Hippocampal formation (tissue), 2 donors: Measurements from ENCODE around the gene HNF1A.
A peak's percentile ranks its signal among the peaks of the same experiment; 100 is the strongest.

Source experiments
- DNase-seq, 2 donors: peaks; one replicate each; lab custom pipeline; 2025; lab: John Stamatoyannopoulos, UW

HNF1A gene

DNA sequence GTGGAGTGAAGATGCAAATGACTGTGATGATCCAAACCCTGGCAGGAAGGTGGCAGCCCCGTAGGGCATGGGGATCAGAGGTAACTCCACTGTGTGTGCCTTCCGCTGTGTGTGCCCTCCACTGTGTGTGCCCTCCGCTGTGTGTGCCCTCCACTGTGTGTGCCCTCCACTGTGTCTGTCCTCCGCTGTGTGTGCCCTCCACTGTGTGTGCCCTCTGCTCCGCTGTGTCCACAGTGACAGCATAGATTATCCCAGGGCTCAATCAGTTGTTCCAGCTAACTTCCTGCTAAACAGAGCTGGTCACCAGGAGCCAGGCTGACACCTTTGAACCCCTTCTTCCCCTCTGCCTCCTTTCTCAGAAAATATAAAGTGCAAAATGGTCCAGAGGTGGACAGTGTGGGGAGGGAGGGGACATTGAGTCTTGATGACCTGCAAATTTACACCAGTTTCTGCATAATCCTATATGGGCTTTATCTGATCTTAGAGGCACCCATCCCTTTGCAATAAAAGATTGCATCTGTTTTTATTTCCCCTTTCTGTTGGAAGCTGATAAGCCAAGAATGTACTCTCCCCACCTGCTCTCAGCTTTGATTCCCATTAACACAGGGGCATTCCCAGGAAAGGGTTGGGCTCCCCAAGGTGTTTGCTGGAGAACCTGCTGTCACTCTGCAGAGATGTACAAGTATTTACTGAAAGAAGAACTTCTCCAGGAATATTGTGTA, 21.6 kb upstream of the HNF1A start:
- no peak for DNase-seq

DNA sequence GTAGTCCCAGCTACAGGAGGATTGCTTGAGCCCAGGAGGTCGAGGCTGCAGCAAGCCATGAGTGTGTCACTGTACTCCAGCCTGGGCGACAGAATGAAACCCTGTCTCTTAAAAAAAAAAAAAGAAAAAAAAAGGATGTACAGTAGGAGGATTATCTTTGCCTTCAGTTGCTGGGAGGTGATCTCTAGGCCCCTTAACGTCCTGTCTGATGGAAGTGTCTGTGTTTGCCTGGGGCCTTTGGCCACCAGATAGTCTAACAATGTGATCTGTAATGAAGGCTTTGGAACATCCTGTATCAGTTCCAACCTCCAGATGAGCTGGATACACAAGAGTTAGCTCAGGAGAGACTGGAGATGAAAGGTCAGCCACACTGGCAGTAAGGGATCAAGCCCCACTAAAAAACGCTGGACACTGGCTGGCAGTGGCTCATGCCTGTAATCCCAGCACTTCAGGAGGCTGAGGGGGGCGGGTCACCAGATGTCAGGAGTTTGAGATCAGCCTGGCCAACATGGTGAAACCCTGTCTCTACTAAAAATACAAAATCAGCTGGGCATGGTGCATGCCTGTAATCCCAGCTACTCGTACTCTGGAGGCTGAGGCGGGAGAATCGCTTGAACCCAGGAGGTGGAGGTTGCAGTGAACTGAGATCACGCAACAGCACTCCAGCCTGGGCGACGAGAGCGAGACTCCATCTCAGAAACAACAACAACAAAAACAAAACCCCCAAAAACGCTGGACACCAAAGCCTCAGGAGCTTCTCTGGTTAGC, 19.0 kb upstream of the HNF1A start:
- no peak for DNase-seq

DNA sequence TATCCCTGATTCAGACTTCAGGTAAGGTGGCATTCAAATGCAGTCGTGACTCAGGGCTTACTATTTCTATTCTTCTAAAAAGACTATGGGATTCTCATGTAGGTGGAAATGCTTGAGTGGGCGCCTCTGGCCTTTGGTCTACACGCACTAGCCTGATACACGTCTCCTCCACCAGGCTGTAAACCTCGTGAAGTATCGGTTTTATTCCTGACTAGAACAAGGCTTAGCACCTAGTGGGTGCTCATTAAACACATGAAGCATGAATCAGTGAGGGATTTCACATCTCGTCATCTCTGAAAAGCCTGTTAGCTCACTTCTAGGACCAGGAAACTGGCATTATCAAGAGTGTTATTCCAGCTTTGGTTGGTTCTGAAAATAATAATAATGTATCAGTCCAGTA, 17.7 kb upstream of the HNF1A start:
- DNase-seq = no peak

DNA sequence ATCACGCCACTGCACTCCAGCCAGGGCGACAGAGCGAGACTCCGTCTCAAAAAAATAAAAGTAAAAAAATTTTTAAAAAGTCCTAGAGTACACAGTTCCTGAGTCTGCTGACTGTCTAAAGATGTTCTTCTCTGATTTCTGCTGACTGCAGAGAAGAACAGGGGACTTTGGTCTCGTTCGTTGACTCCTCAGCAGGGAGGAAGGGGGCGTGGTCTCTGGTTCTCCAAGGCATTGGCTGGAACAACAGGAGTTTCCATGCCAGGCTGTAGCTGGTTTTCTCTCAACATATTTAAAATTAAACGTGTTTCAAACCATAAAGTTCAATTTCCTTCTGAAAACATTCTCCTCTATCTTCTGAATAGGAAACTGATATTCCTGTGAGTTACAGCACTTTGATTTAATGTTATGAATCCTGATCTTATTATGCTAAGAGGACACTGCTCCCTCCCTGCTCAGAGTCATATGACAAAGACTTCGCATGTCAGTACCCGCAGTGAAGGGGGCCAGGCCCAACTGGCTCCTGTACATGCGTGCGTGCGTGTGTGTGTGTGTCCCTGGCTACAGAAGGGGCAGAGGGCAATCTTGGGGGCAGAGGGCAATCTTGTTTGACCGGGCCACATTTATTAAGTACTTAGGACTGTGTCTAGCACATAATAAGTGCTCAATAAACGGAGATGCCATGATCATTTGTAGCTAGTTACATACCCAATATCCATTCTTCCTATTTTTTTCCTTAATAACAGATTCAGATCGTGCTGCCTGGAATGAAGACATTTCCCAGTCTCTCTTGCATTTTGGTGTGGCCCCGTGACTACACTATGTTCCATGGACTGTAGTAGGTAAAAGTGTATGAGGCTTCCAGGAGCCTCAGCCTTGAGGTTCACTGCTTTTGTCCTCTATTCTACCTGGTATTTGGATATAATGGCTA, 16.5 kb upstream of the HNF1A start:
- no peak for DNase-seq

DNA sequence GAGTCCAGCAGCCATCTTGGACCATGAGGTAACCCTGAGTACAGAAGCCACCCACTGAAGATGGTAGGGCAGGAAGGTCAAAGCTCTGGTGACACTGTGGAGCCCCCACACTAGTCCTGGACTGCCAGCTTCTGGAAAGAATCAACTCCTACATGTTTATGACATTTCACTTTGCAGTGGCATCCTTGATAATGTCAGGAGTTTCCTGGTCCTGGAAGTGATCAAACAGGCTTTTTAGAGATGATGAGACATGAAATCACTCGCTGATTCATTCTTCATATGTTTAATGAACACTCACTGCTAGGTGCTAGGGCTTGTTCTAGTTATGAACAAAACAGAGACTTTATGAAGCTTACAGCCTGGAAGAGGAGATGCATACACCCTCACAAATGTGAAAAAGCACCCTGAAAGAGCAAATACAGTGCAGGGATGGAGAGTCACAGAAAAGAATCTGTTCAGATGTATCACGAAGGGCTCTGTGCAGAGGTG, 15.8 kb upstream of the HNF1A start:
- no peak for DNase-seq

DNA sequence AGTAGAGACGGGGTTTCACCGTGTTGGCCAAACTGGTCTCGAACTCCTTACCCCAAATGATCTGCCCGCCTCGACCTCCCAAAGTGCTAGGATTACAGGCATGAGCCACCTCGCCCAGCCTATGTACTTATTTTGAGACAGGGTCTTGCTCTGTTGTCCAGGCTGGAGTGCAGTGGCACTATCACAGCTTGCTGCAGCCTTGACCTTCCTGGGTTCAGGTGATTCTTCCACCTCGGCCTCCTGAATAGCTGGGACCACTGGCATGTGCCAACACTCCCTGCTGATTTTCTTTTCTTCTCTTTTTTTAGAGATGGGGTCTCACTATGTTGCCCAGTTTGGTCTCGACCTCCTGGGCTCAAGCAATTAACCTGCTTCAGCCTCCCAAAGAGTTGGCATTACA, 14.0 kb upstream of the HNF1A start:
- DNase-seq = no peak

DNA sequence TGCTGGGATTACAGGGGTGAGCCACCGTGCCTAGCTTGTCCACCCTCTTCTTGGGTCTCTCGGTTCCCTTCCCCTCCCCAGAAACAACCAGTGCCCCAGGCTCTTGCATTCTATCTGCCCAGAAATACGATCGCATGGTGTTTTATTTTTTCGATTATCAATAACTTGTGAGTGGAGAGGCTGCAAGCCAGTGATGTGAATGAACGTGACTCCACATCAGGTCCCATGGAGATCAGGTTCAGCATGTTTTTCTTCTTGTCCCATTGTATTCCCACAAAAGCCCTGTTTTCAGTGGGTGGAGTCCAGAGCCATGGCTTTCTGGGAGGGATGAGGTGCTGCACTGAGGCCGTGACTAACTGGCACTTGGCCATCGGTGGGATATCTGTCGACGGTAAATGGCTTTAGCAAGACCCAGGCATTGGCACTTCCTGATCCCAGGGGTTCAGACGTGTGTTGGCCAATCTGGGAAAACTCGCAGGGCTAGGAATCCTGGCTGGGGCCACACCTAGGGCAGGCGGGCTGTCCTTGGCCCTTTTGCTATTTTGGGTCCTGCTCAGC, 12.7 kb upstream of the HNF1A start:
- DNase-seq = no peak

DNA sequence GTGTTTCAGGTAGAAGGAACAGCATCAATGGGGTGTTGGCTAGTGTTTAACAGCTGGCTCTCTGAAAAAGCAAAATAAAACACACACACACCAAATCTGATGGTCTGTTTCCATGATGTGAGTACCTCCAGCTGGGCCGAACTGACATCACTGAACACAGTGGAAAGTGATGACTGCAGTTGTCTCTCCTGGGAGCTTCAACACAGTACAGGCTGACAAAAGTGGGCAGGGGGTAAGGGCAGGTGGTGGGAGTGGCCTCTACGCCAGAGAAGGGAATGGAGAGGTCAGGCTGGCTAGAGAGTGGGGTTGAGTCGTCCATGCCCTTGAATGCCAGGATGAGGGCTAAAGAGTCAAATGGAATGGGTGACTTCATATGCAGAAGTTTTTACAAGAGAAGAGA, 8.0 kb upstream of the HNF1A start:
- DNase-seq = no peak

DNA sequence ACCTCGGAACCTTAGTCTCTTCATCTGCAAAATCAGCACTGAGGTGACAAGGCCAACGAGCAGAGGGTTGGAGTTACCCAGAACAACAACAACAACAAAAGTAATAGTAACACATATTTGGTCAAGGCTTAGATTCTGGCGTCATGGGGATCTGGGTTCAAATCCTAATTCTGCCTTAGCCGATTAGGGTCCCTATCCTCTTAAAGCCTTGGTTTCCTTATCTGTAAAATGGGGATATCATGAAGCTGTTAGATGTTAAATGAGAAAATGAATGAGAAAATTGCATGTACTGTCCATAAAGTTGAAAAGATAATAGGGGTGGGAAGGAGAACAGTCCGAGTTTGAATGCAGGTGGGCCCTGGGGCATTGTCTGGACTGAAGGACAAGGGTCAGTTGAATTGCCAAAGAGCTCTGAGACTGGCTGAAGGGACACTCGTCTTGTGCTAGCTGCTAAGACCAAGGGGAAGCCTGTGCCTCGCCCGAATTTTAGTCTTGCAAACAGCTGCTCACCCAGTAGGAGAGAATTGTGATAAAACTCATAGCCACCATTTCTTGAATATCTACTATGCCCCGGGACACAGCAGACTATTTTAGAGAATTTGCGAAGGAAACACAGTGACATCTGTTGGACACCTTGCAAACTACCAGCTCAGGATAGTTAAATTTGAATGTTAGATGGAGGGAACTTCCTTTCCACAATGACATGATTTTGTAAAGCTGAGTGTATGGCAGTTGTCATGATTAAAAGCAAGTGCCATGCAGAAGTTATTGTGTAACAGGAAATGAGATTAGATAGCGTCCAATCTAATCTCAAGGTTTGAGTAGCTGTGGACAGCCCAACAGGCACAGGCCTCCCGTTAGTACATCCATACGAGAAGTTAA, 6.8 kb upstream of the HNF1A start:
- DNase-seq = peak in 1 of 2 donors; percentile 67

DNA sequence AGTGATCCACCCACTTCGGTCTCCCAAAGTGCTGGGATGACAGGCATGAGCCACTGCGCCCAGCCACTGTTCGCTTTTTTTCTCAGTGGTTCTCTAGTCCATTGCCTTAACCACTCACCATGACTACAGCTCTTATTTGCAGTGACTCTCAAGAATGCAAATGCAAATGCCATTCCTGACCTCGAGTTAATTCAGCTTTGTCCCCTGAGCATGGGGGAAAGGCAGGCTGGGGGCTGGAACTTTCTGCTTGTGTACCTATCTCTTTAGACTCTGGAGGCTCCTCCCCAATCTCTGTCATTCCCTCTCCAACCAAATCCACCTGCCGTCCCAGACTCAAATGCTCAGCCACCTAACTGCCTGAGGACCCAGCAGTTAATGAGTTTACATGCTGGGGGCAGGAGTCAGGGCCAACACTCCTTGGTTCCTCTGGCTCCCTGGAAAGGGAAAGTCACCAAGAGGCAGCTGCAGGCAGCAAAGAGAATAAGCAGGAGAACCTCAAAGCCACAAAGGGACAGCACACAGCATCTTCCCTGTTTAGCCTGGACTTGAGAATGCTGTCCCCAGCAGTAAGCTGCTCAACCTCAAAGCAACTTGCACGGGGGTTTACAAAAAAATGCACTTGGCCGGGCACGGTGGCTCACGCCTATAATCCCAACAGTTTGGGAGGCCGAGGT, 5.3 kb upstream of the HNF1A start:
- DNase-seq = no peak

DNA sequence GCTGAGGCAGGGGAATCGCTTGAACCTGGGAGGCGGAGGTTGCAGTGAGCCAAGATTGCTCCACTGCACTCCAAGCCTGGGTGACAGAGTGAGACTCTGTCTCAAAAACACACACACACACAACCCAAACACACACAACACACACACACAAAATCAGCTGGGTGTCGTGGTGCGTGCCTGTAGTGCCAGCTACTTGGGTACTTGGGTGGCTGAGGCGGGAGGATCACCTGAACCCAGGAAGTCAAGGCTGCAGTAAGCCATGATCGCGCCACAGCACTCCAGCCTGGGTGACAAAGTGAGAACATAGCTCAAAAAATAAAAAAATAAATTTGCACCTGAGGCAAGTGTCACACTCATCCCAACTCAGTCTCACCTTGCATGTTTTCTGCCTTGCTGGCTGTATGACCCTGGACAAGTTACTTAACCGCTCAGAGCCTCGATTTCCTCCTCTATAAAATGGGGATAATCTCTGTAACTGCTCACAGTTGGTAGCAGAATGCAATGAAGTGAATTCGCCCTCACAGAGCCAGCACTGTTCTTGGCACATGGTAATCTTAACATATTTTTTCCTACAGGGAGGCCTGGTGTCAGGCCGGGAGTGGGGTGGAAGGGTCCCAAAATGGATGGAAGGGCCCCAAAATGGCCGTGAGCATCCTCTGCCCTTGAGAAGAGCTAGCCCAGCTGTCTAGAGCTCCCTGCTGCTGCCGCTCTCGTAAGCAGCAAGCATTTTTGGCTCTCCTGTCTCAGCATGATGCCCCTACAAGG, 630 bp upstream of the HNF1A start:
- DNase-seq = no peak

DNA sequence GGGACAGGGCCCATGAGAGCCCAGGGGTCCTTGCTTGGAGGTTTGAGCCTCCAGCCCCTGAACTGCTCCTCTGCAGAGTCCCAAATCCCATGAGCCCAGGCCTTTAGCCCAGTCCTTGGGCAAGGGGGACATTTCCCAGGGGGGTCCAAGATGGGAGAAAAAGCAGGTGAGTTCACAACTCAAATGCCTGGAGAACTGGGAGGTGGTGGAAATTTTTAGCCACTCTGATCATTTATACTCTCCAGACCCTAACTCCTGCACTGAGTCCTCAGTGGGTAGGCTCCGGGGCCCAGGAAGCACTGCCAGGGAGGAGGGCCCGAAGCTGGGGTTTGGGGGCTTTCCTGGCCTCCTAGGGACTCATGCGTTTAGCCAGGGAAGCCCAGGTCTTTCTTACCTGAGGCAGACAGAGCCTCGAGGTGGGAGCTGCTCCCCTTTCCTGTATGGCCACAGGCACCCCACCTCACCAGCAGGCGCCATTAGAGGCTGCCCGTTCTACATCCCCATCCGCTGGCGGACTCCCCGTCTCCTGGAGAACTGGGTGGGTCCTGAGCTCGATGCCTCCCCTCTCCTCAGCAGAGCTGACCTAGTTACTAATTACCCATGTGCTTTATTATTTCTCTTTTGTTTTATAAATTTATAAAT, 998 bp downstream of the HNF1A start:
- no peak for DNase-seq

DNA sequence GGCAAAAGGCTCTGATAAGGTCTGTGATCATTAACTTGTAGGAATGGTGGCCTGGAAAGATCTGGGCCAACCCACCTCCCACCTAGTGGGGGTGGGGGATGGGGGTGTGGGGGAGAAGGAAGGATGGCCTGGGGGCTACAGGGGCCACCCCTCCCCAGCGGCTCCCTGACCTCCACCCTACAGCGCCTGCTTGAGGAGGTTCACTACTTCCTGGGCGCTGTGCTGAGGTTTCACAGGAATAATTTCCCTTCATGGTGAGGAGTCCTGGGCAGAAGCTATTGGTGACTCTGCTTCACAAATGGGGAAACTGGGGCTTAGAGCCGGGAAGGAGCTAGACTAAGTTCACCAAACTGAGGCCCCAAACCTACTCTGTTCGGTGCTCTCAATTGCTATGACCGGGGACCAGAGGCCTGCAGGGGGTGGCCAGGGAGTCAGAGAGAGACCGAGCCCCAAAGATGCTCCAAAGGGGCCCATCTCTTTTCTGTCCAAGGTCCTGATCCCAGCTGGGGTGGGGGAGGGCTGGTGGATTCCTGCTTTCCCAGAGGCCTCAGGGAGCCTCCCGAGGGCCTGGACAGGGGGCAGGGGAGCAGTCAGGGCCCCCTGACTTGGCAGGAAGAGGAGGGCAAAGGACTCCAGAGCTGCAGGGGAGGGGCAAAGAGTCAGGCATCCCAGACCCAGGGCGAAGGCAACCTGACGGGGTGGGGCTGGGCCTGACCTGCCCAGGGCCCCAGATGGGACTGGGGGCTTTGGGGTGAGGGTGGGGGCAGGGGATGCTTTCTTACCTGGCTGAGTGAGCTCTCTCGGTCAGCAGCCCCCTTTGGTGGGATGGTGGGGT, 1.7 kb downstream of the HNF1A start:
- DNase-seq = no peak

DNA sequence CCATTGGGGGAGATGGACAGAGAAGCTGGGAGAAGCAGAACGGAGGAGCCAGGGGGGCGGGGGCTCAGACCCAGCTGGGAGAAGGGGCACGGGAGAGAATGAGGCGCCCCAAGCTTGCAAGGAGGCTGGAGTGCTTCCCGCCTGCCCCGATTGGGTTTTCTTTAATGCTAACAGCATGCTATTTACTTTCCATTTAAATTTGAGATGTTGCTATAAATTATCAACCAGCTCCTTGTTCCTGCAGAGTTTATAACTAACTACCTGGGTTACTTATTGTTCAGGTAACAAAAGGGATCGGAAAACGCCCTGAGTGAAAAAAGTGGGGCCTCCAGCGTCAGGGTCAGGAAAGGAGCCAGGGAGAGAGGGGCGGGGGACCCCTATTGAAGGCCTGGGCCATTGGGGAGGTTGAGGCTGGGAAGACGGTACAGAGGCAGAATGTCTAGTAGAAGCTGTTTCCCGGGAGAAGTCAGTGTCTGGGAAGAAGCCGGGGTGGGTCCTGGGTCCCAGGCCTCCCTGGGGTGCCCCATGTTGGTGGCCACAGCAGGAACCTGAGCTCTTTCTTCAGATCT, 2.5 kb downstream of the HNF1A start:
- no peak for DNase-seq

DNA sequence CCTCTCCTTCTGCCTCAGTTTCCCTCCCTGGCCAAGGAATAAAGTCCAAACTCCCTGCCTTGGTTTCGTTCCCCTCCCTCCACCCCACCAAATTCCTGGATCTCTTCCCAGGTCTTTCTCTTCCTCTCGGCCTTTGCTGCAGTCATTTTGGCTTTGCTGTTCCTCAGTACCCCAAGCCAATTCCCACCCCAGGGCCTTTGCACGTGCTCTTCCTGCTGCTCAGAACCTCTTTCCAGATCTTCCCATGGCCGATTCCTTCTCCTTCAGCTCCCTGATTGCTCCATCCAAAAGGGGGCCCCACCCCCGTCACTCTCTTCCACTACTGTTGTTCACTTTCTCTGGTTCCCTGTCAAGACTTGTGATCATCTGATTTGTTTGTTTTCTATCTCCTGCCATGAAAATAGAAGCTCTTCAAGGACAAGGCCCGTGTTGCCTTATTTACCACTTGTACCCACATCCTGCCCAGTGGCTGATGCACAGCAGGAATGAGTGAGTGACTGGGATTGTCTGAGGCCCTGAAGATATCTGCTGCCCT, 3.1 kb downstream of the HNF1A start:
- DNase-seq = no peak

DNA sequence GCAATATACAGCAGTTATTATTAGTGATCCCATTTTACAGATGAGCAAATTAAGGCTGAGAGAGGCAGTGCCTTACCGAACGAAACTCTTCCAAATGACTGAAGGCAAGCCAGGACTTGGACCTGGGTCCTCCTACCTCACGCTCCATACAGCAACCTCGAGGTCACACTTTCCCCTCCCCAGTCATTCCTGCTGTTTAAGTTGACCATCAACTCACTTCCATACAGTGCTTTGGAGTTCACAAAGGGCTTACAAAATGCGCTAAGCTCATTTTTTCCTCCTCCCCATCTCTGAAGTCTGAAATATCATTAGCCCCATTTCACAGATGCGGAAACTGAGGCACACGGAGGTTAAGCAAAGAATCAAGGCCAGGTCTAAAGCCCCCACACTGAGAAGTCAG, 4.3 kb downstream of the HNF1A start:
- DNase-seq = no peak

DNA sequence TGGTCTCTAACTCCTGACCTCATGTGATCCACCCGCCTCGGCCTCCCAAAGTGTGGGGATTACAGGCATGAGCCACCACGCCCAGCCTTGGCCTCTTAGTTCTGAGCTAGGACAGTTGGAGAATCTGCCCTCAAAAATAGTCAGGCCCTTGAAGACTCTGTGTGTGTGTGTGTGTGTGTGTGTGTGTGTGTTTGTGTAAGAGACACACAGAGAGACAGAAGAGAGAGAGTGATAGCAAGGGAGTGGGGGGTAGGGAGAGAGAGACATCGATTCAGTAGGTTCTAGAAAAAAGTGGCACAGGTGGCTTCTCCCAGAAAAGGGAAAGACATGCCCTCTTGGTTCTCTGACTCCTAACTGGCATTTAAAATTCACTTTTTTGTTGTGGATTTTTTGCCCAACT, 5.4 kb downstream of the HNF1A start:
- no peak for DNase-seq
